Measurements from ENCODE around the gene NKAIN2.

The NKAIN2 gene

DNA sequence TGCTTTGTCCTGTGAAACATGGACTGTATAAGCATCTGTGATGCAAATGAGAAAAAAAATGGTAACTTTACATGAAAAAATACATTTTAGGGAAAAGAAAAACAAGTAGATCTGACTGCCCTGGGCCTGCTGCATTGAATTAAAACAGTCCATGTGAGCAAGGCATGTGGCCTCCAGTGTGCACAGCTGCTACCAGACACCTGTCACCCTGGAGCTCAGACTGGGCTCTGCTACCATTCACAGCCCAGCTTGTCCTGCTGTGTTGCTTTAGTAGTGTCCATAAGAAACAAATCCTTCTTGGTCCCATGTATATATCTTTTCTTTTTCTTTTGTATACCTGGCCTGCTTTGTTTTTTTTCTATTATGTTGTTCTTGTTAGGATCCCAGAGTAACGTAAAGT lies 315.9 kb downstream of the NKAIN2 start:
- H3K4me3 ChIP-seq (replicated peaks; ENCODE audit: low read depth, low read length), result no peak overlapping the region
- TF ChIP-seq, protein P1, sequence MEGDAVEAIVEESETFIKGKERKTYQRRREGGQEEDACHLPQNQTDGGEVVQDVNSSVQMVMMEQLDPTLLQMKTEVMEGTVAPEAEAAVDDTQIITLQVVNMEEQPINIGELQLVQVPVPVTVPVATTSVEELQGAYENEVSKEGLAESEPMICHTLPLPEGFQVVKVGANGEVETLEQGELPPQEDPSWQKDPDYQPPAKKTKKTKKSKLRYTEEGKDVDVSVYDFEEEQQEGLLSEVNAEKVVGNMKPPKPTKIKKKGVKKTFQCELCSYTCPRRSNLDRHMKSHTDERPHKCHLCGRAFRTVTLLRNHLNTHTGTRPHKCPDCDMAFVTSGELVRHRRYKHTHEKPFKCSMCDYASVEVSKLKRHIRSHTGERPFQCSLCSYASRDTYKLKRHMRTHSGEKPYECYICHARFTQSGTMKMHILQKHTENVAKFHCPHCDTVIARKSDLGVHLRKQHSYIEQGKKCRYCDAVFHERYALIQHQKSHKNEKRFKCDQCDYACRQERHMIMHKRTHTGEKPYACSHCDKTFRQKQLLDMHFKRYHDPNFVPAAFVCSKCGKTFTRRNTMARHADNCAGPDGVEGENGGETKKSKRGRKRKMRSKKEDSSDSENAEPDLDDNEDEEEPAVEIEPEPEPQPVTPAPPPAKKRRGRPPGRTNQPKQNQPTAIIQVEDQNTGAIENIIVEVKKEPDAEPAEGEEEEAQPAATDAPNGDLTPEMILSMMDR (IDR thresholded peaks at IDR 0.05; ENCODE audit: low read depth, low read length, missing control alignments), result no peak
- no peak for DNase-seq (ENCODE audit: extremely low read depth, low read depth)

DNA sequence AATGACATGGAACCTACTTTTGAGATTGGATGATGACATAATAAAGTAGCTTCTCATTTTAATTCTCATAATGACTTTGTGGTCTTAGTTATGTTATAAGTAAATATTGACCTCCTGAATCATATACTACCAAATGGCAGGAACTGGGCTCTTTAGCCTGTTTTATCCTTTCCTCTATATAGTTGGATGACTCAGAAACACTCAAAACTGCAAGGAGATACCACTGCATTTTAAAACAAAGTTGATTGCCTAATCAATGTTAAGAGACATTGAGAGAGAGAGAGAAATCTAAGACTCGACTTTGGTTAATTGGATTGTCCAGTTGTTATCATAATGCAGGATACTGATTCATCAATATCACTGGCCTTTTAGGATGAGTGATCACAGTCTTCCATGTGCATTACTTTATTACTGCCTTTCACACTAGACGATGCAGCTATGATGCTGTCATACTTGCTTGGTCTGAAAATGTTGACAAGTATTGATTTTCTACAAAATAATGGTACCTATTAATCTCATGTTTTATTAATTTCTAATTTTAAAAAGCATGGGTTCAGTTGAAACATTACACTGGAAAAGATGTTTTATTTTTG lies 320.0 kb downstream of the NKAIN2 start:
- TF ChIP-seq, protein P1 (IDR thresholded peaks at IDR 0.05; ENCODE audit: low read depth, low read length, missing control alignments), result no peak
- H3K4me3 ChIP-seq (replicated peaks; ENCODE audit: low read depth, low read length), result no peak overlapping the region
- DNase-seq (ENCODE audit: extremely low read depth, low read depth), result no peak

DNA sequence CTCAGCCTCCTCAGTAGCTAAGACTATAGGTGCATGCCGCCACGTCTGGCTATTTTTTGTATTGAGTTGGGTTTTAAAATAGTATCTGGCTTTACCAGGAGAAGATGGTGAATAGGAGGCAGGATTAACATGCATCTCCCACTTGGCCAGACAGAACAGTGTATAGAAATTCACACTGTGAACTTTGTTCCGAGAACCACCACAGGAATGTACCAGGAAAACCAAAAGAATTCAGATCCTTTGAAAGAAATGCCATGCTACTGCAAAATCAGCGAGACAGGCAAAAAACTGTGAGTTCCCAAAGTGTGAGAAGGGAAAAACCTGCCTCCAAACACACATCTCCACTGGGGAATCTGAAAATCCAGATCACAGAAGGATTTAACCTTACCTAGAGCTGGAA lies 327.6 kb downstream of the NKAIN2 start:
- no peak overlapping the region for H3K4me3 ChIP-seq (replicated peaks; ENCODE audit: low read depth, low read length)
- TF ChIP-seq, protein P1 (IDR thresholded peaks at IDR 0.05; ENCODE audit: low read depth, low read length, missing control alignments), result no peak
- DNase-seq (ENCODE audit: extremely low read depth, low read depth), result no peak

DNA sequence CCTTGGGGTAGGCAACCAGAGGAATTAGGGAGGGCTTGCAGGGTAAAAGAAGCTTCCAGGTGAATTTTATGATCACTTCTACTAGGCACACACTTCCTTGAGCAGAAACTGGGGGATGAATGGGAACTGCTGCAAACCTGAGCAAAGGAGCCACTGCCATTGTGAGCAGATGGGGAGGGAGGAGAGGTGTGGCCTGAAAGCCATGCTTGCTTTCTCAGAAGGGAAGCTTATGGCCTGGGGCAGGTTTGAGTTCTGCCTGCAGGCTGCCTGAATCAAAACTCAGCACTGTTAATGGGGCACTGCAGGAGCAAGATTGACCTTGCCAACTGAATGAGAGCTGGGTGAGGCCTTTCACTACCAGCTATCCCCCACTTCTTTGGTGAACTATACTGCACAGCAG lies 328.1 kb downstream of the NKAIN2 start:
- TF ChIP-seq, protein P1 (IDR thresholded peaks at IDR 0.05; ENCODE audit: low read depth, low read length, missing control alignments), result no peak
- no peak for DNase-seq (ENCODE audit: extremely low read depth, low read depth)

DNA sequence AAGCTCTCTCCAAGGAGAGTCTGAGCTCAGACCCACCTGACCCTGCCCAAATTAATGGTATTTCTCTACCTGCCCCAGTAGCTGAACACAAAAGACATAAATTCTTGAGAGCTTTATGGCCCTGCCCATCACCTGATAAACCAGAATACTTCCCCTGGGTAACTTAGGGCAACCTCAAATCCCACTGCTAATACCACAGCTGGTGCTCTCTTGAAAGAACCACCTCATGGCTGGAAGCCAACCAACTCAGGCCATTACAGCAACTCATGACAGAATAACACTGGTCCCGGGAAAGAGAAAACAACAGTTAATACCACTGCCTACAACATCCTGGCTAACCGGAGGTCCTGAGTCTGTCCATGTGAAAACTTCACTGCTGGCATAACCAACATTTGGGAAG lies 328.6 kb downstream of the NKAIN2 start:
- H3K4me3 ChIP-seq (replicated peaks; ENCODE audit: low read depth, low read length), result no peak overlapping the region
- TF ChIP-seq, protein P1 (IDR thresholded peaks at IDR 0.05; ENCODE audit: low read depth, low read length, missing control alignments), result no peak
- DNase-seq (ENCODE audit: extremely low read depth, low read depth), result no peak

More for the DNA sequence above, 328.1 kb downstream of the NKAIN2 start:
- no peak overlapping the region for H3K4me3 ChIP-seq (replicated peaks; ENCODE audit: low read depth, low read length)

DNA sequence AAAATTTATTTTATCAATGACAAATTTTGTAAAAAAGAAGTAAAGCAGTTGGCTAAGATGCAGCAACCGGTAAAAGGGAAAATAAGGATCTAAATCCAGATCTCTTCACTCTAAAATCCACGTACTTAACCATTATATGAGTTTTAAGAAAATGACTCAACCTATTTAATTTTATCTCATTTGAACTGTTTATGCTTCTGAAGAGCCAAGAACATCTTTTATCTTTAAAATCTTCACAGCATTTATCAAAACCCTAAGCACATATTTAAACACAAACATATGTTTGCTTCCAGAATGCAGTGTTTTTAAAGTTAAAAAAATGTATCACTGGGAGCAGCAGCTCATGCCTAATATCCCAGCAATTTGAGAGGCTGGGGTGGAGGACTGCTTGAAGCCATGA lies 339.2 kb downstream of the NKAIN2 start:
- no peak overlapping the region for H3K4me3 ChIP-seq (replicated peaks; ENCODE audit: low read depth, low read length)
- TF ChIP-seq, protein P1 (IDR thresholded peaks at IDR 0.05; ENCODE audit: low read depth, low read length, missing control alignments), result no peak
- no peak for DNase-seq (ENCODE audit: extremely low read depth, low read depth)

DNA sequence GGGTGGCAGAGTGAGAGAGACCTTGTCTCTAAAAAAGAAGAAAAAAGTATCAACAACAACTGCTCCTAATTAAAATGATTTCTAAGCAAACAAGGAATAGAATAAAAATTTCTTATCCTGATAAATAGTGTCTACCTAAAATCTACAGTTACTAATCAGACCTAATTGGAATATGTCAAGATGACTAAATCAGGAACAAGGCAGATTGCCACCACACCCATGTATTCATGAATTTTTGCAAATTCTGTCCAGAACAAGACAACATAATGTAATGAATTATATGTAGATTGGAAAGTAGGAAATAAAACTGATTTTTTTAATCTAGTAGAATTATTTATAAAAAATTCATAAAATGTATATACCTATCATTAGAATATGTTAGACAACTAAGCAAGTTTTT lies 339.8 kb downstream of the NKAIN2 start:
- DNase-seq (ENCODE audit: extremely low read depth, low read depth), result no peak
- no peak overlapping the region for H3K4me3 ChIP-seq (replicated peaks; ENCODE audit: low read depth, low read length)
- TF ChIP-seq, protein P1 (IDR thresholded peaks at IDR 0.05; ENCODE audit: low read depth, low read length, missing control alignments), result no peak

Measured in HFF-Myc (cell line).